Panc1 (cell line): Measurements from ENCODE around the gene AMDHD1. TPM values are rescaled to one million over a fixed set of nuclear protein-coding genes. Genes with fewer than 3 reads are reported as not detected.

Experiments
- ATAC-seq: fragments of 200-7000 bp; cut with Tn5 transposase; 2 replicates; pipeline ENCODE4 v1.9.1; 2020; ENCODE audit warnings: mild to moderate bottlenecking, moderate library complexity
- BruUV-seq: library from RNA; stranded (reverse); fragments of 400-500 nt; replicated peaks from 2 replicates; lab custom pipeline; 2021; lab: Mats Ljungman, UMichigan
- CTCF ChIA-PET: fragments of 300-600 bp; sonication (Branson Sonifier 250); formaldehyde crosslinking; loops from one replicate; lab custom pipeline; 2022; ENCODE audit warnings: antibody characterized with exemption; lab: Charles Lee
- POLR2A ChIA-PET: fragments of 300-600 bp; sonication (Branson Sonifier 250); formaldehyde crosslinking; loops from one replicate; lab custom pipeline; 2022; ENCODE audit warnings: antibody characterized with exemption; lab: Charles Lee
- DNase-seq: peaks from one replicate; pipeline ENCODE4 v3.0.0-alpha.2; 2010; ENCODE audit warnings: low read depth, low spot score
- H3K27ac ChIP-seq: 2 replicates; pipeline ENCODE4 v1.5.1; 2011; ENCODE audit warnings: mild to moderate bottlenecking, low read length, inconsistent platforms
- H3K27me3 ChIP-seq: fragments of 200-500 bp; sonication (Bioruptor generic); 2 replicates; pipeline ENCODE4 v1.6.0; 2014; ENCODE audit warnings: low read length, inconsistent platforms; ENCODE audit not compliant: control insufficient read depth, insufficient read depth
- H3K36me3 ChIP-seq: fragments of 200-500 bp; sonication (Bioruptor generic); 2 replicates; pipeline ENCODE4 v1.5.1; 2014; ENCODE audit warnings: inconsistent platforms, mild to moderate bottlenecking, low read length, moderate library complexity; ENCODE audit not compliant: control insufficient read depth, insufficient read depth
- H3K4me1 ChIP-seq: 2 replicates; pipeline ENCODE4 v1.5.1; 2011; ENCODE audit warnings: inconsistent platforms, mild to moderate bottlenecking, low read length, moderate library complexity; ENCODE audit not compliant: control insufficient read depth, insufficient read depth
- H3K4me3 ChIP-seq, 2 experiments: 2 replicates each; pipeline ENCODE4 v1.5.1; 2011 to 2012; ENCODE audit warnings: low read depth in 2 of 2, low read length in 2 of 2, mild to moderate bottlenecking in 2 of 2, inconsistent platforms in 1 of 2, moderate library complexity in 1 of 2
- H3K9me3 ChIP-seq: fragments of 200-500 bp; sonication (Bioruptor generic); 2 replicates; pipeline ENCODE4 v1.5.1; 2014; ENCODE audit warnings: low read depth, mild to moderate bottlenecking, inconsistent platforms, low read length, moderate library complexity; ENCODE audit not compliant: control insufficient read depth, insufficient read depth
- CTCF ChIP-seq: fragments of 450-650 bp; IDR thresholded peaks from 2 replicates; pipeline ENCODE4 v1.5.1; 2017; ENCODE audit warnings: mild to moderate bottlenecking
- REST ChIP-seq, 2 experiments: IDR thresholded peaks; 2 replicates each; pipeline ENCODE4 v1.6.1; 2011 to 2012; ENCODE audit warnings: low read depth in 2 of 2, control low read depth in 1 of 2, low read length in 1 of 2, mild to moderate bottlenecking in 1 of 2, moderate library complexity in 1 of 2; ENCODE audit not compliant: insufficient read depth in 1 of 2
- SIN3A ChIP-seq: IDR thresholded peaks from 2 replicates; pipeline ENCODE4 v1.6.1; 2012; ENCODE audit warnings: low read depth, mild to moderate bottlenecking, low read length, moderate library complexity, borderline replicate concordance; ENCODE audit not compliant: insufficient read depth
- TCF7L2 ChIP-seq: IDR thresholded peaks from 2 replicates; pipeline ENCODE4 v1.6.1; 2011; ENCODE audit warnings: mild to moderate bottlenecking, low read depth, low read length, inconsistent platforms
- in situ Hi-C: cut with HindIII; loops from 2 replicates; pipeline ENCODE4 v1.10.0; 2016; ENCODE audit warnings: low sequenced_read_pairs, low pct_unique_long_range_greater_than_20kb
- intact Hi-C: fragments of 100-400 bp; cut with micrococcal nuclease; formaldehyde crosslinking; loops from one replicate; pipeline ENCODE4 v1.10.0; 2022; ENCODE audit not compliant: unreplicated experiment
- total RNA-seq: library from RNA; stranded (reverse); gene quantifications from one replicate; pipeline ENCODE4 v1.2.1, GENCODE V29; 2021; ENCODE audit not compliant: unreplicated experiment

Gene AMDHD1
- total RNA-seq, 1 experiment from 2014 or later: 0.54 TPM

- DNase-seq (no peak), ATAC-seq (no peak)
- TF ChIP-seq TCF7L2 (no peak), REST (IDR thresholded peaks at IDR 0.05; ENCODE audit: insufficient read depth in 1 of 2, low read depth in 2 of 2, low read length in 1 of 2) (no peak), SIN3A (no peak), CTCF (no peak)
- Histone ChIP-seq H3K27me3 (no peaks in the 10 kb centered on the region; the same call in 1 of the 2 replicates), H3K36me3 (no peaks in the 10 kb centered on the region), H3K9me3 (no peaks in the 10 kb centered on the region), H3K4me1 (no peaks in the 10 kb centered on the region), H3K4me3 (no peak overlapping the region), H3K27ac (no peak overlapping the region)
- CTCF ChIA-PET: no interaction called here
- intact Hi-C loops (no loop called here), in situ Hi-C loops (no loop called here)
- BruUV-seq: no TSS peak
- POLR2A ChIA-PET: interaction anchor here (0.6 kb wide), 1 partner anchor 803 kb away, joined by 3 read pairs; no protein-coding TSS in a partner anchor
Observed at GRCh38 chr12:95955549-95956159, 12.5 kb downstream of the AMDHD1 start.

GRCh38 chr12:95956557-95957145, 13.5 kb downstream of the AMDHD1 start:
- ATAC-seq: no peak
- no peaks in the 10 kb centered on the region for H3K4me1 ChIP-seq
- TF ChIP-seq CTCF (no peak), SIN3A (no peak)
- no peaks in the 10 kb centered on the region for H3K36me3 ChIP-seq
- H3K27ac ChIP-seq: no peak overlapping the region
- BruUV-seq: no TSS peak
- intact Hi-C loops (no loop called here), in situ Hi-C loops (no loop called here)
- no peak for DNase-seq
- H3K9me3 ChIP-seq: no peaks in the 10 kb centered on the region
- H3K27me3 ChIP-seq: no peaks in the 10 kb centered on the region; the same call in 1 of the 2 replicates
- no peak overlapping the region for H3K4me3 ChIP-seq
- POLR2A ChIA-PET: no interaction called here
- CTCF ChIA-PET: no interaction called here
